Heart left ventricle (tissue), 13 donors: ENCODE results near the gene MAPK11.

Experiments used
- POLR2A ChIP-seq, 2 donors: fragments of 450-650 bp; IDR thresholded peaks; one replicate each; pipeline ENCODE4 v1.6.1; 2017; ENCODE audit warnings: antibody characterized with exemption in 2 of 2, mild to moderate bottlenecking in 2 of 2, moderate library complexity in 2 of 2
- TF ChIP-seq, protein P1 (sequence below), 12 donors: fragments of 200-600 bp; sonication (generic) in 4 of 12; IDR thresholded peaks; one replicate each; pipeline versions ENCODE4 v1.5.0 to v1.8.0; 2018 to 2022; ENCODE audit warnings: antibody characterized with exemption in 12 of 12, mild to moderate bottlenecking in 5 of 12
- donor health status: ischemic (EF 13 %, LVEDD 7.1; RV severe dilation, severe dysfunction).
- donor health status: DM: no; HTN: yes; CAD: no.
- donor health status: DM: no; HTN: no; CAD: no.
- donor health status: ischemic (EF 25% LVEDD 6.9; RV normal size, moderate dysfunction).
- donor health status: ischemic (EF 25% LVEDD 5.7; RV mildly dilated, moderate dysfunction).
- donor health status: ischemic (EF 35%, LVEDD 5.7; RV mildly dilated, moderate dysfunction).
- donor health status: nonischemic (EF 11% LVEDD 7.7; RV severe dilation, severe dysfunction).
- donor health status: DM: yes; HTN: yes; CAD: no.
- donor health status: PGD.
- donor health status: ischemic (EF 29% LVEDD 5.4; RV normal size, mild dysfunction).
- donor health status: nonischemic (EF 23%, LVEDD 6.1; RV moderate dilation, normal function).

GRCh38 chr22:50274311-50274710, 4.1 kb upstream of the MAPK11 start:
- TF ChIP-seq, protein P1, sequence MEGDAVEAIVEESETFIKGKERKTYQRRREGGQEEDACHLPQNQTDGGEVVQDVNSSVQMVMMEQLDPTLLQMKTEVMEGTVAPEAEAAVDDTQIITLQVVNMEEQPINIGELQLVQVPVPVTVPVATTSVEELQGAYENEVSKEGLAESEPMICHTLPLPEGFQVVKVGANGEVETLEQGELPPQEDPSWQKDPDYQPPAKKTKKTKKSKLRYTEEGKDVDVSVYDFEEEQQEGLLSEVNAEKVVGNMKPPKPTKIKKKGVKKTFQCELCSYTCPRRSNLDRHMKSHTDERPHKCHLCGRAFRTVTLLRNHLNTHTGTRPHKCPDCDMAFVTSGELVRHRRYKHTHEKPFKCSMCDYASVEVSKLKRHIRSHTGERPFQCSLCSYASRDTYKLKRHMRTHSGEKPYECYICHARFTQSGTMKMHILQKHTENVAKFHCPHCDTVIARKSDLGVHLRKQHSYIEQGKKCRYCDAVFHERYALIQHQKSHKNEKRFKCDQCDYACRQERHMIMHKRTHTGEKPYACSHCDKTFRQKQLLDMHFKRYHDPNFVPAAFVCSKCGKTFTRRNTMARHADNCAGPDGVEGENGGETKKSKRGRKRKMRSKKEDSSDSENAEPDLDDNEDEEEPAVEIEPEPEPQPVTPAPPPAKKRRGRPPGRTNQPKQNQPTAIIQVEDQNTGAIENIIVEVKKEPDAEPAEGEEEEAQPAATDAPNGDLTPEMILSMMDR (IDR thresholded peaks at IDR 0.05), result peak in 9 of 12 donors; percentile 13 to 43 (median 27)
- no peak for TF ChIP-seq POLR2A (IDR thresholded peaks at IDR 0.05)
